GM18498 (cell line): ENCODE data around the gene UNG.

Experiments
- ATAC-seq: cut with Tn5 transposase; IDR thresholded peaks from one replicate; pipeline ENCODE4 v1.9.1; 2021; ENCODE audit warnings: mild to moderate bottlenecking, moderate library complexity; ENCODE audit not compliant: unreplicated experiment

Gene UNG

DNA sequence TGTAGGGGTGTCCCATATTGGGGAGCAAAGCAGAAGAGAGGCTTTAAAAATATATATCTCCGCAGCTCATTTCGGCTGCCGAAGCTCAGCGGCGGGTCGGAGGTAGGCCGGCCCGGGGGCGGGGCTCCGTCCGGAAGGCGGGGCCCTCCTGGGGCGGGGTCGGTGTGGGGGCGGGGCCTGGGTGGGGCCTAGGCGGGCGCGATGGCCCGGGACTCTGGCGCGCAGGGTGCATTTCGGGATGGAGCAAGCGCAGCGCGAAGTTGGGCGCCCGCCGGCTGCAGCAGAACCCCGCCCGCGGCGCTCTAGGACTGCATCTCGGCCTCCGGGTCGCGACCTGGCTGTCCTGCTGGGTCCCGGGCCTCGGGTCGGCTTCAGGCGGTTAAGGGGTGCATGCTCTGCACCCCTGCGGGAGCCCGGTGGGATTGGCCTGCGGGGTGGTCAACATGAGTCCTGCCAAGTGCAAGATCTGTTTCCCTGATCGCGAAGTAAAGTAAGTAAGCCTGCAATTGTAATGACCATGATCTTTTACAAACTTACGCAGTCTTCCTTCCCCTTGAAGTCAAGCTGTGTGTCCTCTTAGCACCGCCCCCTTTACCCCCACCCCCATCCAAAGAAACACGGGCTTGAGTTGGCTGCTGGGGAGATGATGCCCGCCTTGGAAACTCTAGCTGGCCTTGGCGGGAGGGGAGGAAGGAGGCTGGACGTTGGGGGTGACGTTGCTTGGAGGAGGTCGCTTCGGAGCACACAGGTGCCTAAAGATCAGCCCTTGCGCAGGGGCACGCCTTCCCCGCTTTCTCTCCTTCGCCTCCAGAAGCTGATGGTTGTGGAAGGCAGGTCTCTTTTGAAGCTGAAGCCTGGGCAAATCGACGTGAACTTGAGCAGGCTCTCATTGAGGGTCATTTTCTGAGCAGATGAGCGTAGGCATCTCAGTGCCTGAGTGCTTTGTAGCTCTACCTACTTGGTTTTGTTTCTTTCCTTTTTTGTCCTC lies 57.3 kb downstream of the UNG start:
- peak; percentile 91 for ATAC-seq

DNA sequence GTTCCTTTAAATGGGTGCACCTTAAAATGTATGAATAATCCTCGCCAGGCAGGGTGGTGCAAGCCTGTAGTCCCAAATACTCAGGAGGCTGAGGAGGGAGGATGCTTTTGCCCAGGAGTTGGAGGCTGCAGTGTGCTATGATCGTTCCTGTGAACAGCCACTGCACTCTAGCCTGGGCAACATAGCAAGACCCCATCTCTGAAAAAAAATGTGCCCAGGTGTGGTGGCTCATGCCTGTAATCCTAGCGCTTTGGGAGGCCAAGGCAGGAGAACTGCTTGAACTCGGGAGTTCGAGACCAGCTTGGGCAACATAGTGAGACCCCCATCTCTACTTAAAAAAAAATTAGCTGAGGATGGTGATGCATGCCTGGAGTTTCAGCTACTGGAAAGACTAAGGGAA lies 58.6 kb downstream of the UNG start:
- ATAC-seq: no peak

DNA sequence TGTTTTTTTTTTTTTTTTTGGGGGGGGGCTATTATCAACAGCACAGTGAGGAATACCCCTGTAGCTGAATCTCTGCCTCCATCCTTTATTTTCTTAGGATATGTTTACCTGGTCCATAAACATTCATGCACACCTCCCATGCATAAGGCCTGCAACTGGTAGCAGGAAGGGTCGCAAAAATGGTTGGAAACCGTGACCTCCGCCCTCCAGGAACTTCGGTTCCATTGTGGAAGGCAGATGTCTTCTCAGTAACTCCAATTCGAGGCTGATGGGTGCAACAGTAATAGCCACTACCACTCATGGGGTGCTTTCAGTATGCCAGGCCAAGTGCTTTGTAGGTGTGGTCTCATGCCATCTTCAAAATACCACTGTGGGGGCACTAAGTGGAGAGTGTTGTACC lies 59.2 kb downstream of the UNG start:
- no peak for ATAC-seq

DNA sequence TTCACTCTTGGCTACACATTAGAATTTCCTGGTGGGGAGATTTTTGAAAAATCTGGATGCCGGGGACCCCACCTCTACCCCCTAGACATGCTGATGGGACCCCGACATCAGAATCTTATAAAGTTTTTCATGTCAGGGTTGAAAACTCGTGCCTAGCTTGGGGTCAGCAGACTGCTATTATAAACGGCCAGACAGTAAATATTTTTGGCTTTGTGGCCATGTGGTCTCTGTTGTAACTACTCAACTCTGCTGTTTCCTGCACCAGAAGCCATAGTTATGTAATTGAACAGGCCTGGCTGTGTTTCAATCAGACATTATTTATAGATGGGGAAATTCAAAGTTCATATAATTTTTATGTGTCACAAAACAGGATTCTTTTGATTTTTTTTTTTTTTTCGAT lies 60.6 kb downstream of the UNG start:
- ATAC-seq: no peak

DNA sequence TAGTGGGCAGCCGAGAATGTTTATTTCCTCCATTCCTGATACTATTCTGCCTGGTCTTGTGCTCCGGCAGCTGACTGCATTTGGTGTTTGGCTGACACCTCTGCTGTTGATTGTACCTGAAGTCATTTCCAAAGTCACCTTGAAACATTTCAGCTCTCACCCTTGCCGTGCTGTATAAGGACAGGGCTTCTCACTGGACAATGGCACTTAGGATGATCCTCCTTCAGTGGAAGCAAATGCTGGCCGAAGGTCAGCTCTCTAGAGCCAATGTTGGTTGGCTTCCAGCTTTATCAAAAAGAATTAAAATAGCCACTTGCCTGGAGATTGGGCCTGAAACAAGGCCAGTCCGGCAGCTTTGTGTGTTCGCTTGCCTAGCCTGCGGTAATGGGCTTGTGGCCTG lies 63.0 kb downstream of the UNG start:
- no peak for ATAC-seq
